ENCODE measurements around the gene GRPEL1. TPM values are rescaled to one million over a fixed set of nuclear protein-coding genes. Genes with fewer than 3 reads are reported as not detected.
"Not testable (repeated sequence)": the region's sequence is repeated elsewhere in the genome, so short reads cannot be mapped to it uniquely, and the experiment has no call there.

GRPEL1 gene
- total RNA-seq, 1 donor from 2014 or later = 14.0 TPM

- peaks cover 11% of the 10 kb centered on the region for H3K9me3 Mint-ChIP-seq (ENCODE audit: unreplicated experiment)
- peak; percentile 80 for DNase-seq
- no peak overlapping the region for H3K27ac Mint-ChIP-seq (ENCODE audit: unreplicated experiment)
- TF ChIP-seq CTCF (IDR thresholded peaks at IDR 0.05; ENCODE audit: partially characterized antibody, unreplicated experiment) = no peak
- peaks cover 3% of the 10 kb centered on the region for H3K27me3 Mint-ChIP-seq (ENCODE audit: unreplicated experiment)
- H3K4me3 Mint-ChIP-seq (ENCODE audit: unreplicated experiment) = peak overlapping the region; percentile 86
- H3K36me3 Mint-ChIP-seq (ENCODE audit: unreplicated experiment) = peaks cover 5% of the 10 kb centered on the region
- H3K4me1 Mint-ChIP-seq (ENCODE audit: low read depth, unreplicated experiment) = peaks cover 6% of the 10 kb centered on the region
Observed at GRCh38 chr4:7103031-7103606, 35.3 kb upstream of the GRPEL1 start.

GRCh38 chr4:7102516-7102909, 34.6 kb upstream of the GRPEL1 start:
- H3K27ac Mint-ChIP-seq (ENCODE audit: unreplicated experiment); H3K36me3 Mint-ChIP-seq (ENCODE audit: unreplicated experiment); H3K27me3 Mint-ChIP-seq (ENCODE audit: unreplicated experiment); H3K4me1 Mint-ChIP-seq (ENCODE audit: low read depth, unreplicated experiment); DNase-seq: not testable (repeated sequence)
- Mint-ChIP-seq H3K9me3 (ENCODE audit: unreplicated experiment) (peaks cover 11% of the 10 kb centered on the region), H3K4me3 (ENCODE audit: unreplicated experiment) (peak overlapping the region; percentile 86)

- peak; percentile 73 for TF ChIP-seq CTCF (IDR thresholded peaks at IDR 0.05; ENCODE audit: partially characterized antibody, unreplicated experiment)
- H3K36me3 Mint-ChIP-seq (ENCODE audit: unreplicated experiment) = peaks cover 5% of the 10 kb centered on the region
- H3K27ac Mint-ChIP-seq (ENCODE audit: unreplicated experiment) = peak overlapping the region; percentile 43
- H3K4me3 Mint-ChIP-seq (ENCODE audit: unreplicated experiment) = peak overlapping the region; percentile 73
- H3K27me3 Mint-ChIP-seq (ENCODE audit: unreplicated experiment) = peaks cover 3% of the 10 kb centered on the region
- DNase-seq = peak; percentile 80
- peaks cover 6% of the 10 kb centered on the region for H3K4me1 Mint-ChIP-seq (ENCODE audit: low read depth, unreplicated experiment)
- H3K9me3 Mint-ChIP-seq (ENCODE audit: unreplicated experiment) = peaks cover 11% of the 10 kb centered on the region
Observed at GRCh38 chr4:7101692-7102515, 34.0 kb upstream of the GRPEL1 start.

GRCh38 chr4:7096236-7096635, 28.4 kb upstream of the GRPEL1 start:
- peaks cover 23% of the 10 kb centered on the region for H3K36me3 Mint-ChIP-seq (ENCODE audit: unreplicated experiment)
- H3K27ac Mint-ChIP-seq (ENCODE audit: unreplicated experiment) = no peak overlapping the region
- peaks cover 10% of the 10 kb centered on the region for H3K27me3 Mint-ChIP-seq (ENCODE audit: unreplicated experiment)
- no peak overlapping the region for H3K4me3 Mint-ChIP-seq (ENCODE audit: unreplicated experiment)
- no peak for TF ChIP-seq CTCF (IDR thresholded peaks at IDR 0.05; ENCODE audit: partially characterized antibody, unreplicated experiment)
- no peak for DNase-seq
- H3K9me3 Mint-ChIP-seq (ENCODE audit: unreplicated experiment) = no peaks in the 10 kb centered on the region
- H3K4me1 Mint-ChIP-seq (ENCODE audit: low read depth, unreplicated experiment) = no peaks in the 10 kb centered on the region

- H3K27me3 Mint-ChIP-seq (ENCODE audit: unreplicated experiment) = peaks cover 10% of the 10 kb centered on the region
- DNase-seq = no peak
- no peaks in the 10 kb centered on the region for H3K4me1 Mint-ChIP-seq (ENCODE audit: low read depth, unreplicated experiment)
- no peak overlapping the region for H3K27ac Mint-ChIP-seq (ENCODE audit: unreplicated experiment)
- TF ChIP-seq CTCF (IDR thresholded peaks at IDR 0.05; ENCODE audit: partially characterized antibody, unreplicated experiment) = no peak
- no peak overlapping the region for H3K4me3 Mint-ChIP-seq (ENCODE audit: unreplicated experiment)
- H3K36me3 Mint-ChIP-seq (ENCODE audit: unreplicated experiment) = peaks cover 23% of the 10 kb centered on the region
- no peaks in the 10 kb centered on the region for H3K9me3 Mint-ChIP-seq (ENCODE audit: unreplicated experiment)
Observed at GRCh38 chr4:7095611-7096155, 27.8 kb upstream of the GRPEL1 start.
